Tibial artery (tissue), 4 donors: Measurements from ENCODE around the gene SOX30.

Source experiments
- DNase-seq, 2 donors: peaks; one replicate each; pipeline ENCODE4 v3.0.0-alpha.2; 2019
- H3K27ac ChIP-seq, 2 donors: fragments of 200-600 bp; sonication (generic) in 1 of 2; 1 replicate in 1 of 2; 2 replicates in 1 of 2; pipeline ENCODE4 v1.5.1; 2018 to 2019; ENCODE audit warnings: mild to moderate bottlenecking in 1 of 2
- H3K27me3 ChIP-seq, 2 donors: fragments of 200-600 bp; sonication (generic) in 1 of 2; one replicate each; pipeline versions ENCODE4 v1.5.1 to v1.6.0; 2016 to 2019
- H3K36me3 ChIP-seq, 3 donors: fragments of 200-600 bp; sonication (generic) in 2 of 3; one replicate each; pipeline ENCODE4 v1.5.1; 2016 to 2019; ENCODE audit warnings: mild to moderate bottlenecking in 2 of 3
- H3K4me1 ChIP-seq, 4 donors: fragments of 200-600 bp; sonication (generic) in 2 of 4; 1 replicate in 3 of 4; 2 replicates in 1 of 4; pipeline ENCODE4 v1.5.1; 2016 to 2019
- H3K4me3 ChIP-seq, 2 donors: fragments of 200-600 bp; sonication (generic) in 1 of 2; 1 replicate in 1 of 2; 2 replicates in 1 of 2; pipeline ENCODE4 v1.5.1; 2018 to 2019; ENCODE audit warnings: mild to moderate bottlenecking in 2 of 2
- H3K9me3 ChIP-seq, 3 donors: fragments of 200-600 bp; sonication (generic) in 1 of 3; one replicate each; pipeline ENCODE4 v1.5.1; 2016 to 2019
- CTCF ChIP-seq, 2 experiments: fragments of 200-600 bp in 1 of 2; fragments of 450-650 bp in 1 of 2; IDR thresholded peaks; one replicate each; pipeline ENCODE4 v1.5.1; 2017 to 2019; ENCODE audit warnings: antibody characterized with exemption in 2 of 2, mild to moderate bottlenecking in 1 of 2, moderate library complexity in 1 of 2
- intact Hi-C: fragments of 100-400 bp; cut with DNase I; formaldehyde crosslinking; loops from one replicate; pipeline ENCODE4 v1.15.0; 2023; ENCODE audit warnings: low total_unique reads

Gene SOX30

GRCh38 chr5:157599565-157599964, 52.7 kb downstream of the SOX30 start:
- Histone ChIP-seq H3K27me3 (no peaks in the 10 kb centered on the region), H3K4me3 (no peak overlapping the region), H3K9me3 (no peaks in the 10 kb centered on the region), H3K27ac (no peak overlapping the region), H3K4me1 (no peaks in the 10 kb centered on the region), H3K36me3 (no peaks in the 10 kb centered on the region)
- no peak for DNase-seq
- intact Hi-C loops: no loop called here
- TF ChIP-seq CTCF (IDR thresholded peaks at IDR 0.05): no peak

GRCh38 chr5:157598350-157598936, 53.8 kb downstream of the SOX30 start:
- Histone ChIP-seq H3K27ac (no peak overlapping the region), H3K36me3 (no peaks in the 10 kb centered on the region), H3K27me3 (no peaks in the 10 kb centered on the region), H3K4me1 (no peaks in the 10 kb centered on the region), H3K4me3 (no peak overlapping the region), H3K9me3 (no peaks in the 10 kb centered on the region)
- intact Hi-C loops: no loop called here
- DNase-seq: no peak
- no peak for TF ChIP-seq CTCF (IDR thresholded peaks at IDR 0.05)

GRCh38 chr5:157597277-157597676, 55.0 kb downstream of the SOX30 start:
- no peak for DNase-seq
- no peaks in the 10 kb centered on the region for H3K36me3 ChIP-seq
- H3K27ac ChIP-seq: no peak overlapping the region
- H3K4me1 ChIP-seq: no peaks in the 10 kb centered on the region
- H3K9me3 ChIP-seq: no peaks in the 10 kb centered on the region
- H3K27me3 ChIP-seq: no peaks in the 10 kb centered on the region
- no peak overlapping the region for H3K4me3 ChIP-seq
- intact Hi-C loops: no loop called here
- no peak for TF ChIP-seq CTCF (IDR thresholded peaks at IDR 0.05)

GRCh38 chr5:157596487-157596886, 55.8 kb downstream of the SOX30 start:
- no peak for DNase-seq
- H3K4me3 ChIP-seq: no peak overlapping the region
- no peaks in the 10 kb centered on the region for H3K4me1 ChIP-seq
- no peaks in the 10 kb centered on the region for H3K9me3 ChIP-seq
- H3K36me3 ChIP-seq: no peaks in the 10 kb centered on the region
- no peaks in the 10 kb centered on the region for H3K27me3 ChIP-seq
- H3K27ac ChIP-seq: no peak overlapping the region
- TF ChIP-seq CTCF (IDR thresholded peaks at IDR 0.05): no peak
- intact Hi-C loops: no loop called here

GRCh38 chr5:157594675-157595459, 57.4 kb downstream of the SOX30 start:
- Histone ChIP-seq H3K9me3 (no peaks in the 10 kb centered on the region), H3K4me1 (no peaks in the 10 kb centered on the region), H3K4me3 (no peak overlapping the region), H3K27me3 (no peaks in the 10 kb centered on the region), H3K27ac (no peak overlapping the region), H3K36me3 (no peaks in the 10 kb centered on the region)
- no peak for DNase-seq
- intact Hi-C loops: no loop called here
- TF ChIP-seq CTCF (IDR thresholded peaks at IDR 0.05): no peak
